Progenitor cell of endocrine pancreas (in vitro differentiated cells): ENCODE data around the gene PTGR2. TPM values are rescaled to one million over a fixed set of nuclear protein-coding genes. Genes with fewer than 3 reads are reported as not detected.
"Not testable (repeated sequence)": the region's sequence is repeated elsewhere in the genome, so short reads cannot be mapped to it uniquely, and the experiment has no call there.

Source experiments
- DNase-seq: peaks from one replicate; pipeline ENCODE4 v3.0.0; 2021; ENCODE audit warnings: low spot score; ENCODE audit not compliant: unreplicated experiment
- H3K27ac Mint-ChIP-seq: 2 replicates; pipeline ENCODE4 v1.8.0; 2021; ENCODE audit warnings: mild to moderate bottlenecking, moderate library complexity, mixed read lengths
- H3K27me3 Mint-ChIP-seq: 2 replicates; pipeline ENCODE4 v1.8.0; 2021; ENCODE audit warnings: mixed read lengths
- H3K36me3 Mint-ChIP-seq: 2 replicates; pipeline ENCODE4 v1.8.0; 2022; ENCODE audit warnings: mixed read lengths; ENCODE audit not compliant: insufficient read depth
- H3K4me1 Mint-ChIP-seq: 2 replicates; pipeline ENCODE4 v1.8.0; 2021; ENCODE audit warnings: low read depth, mixed read lengths
- H3K4me3 Mint-ChIP-seq: 2 replicates; pipeline ENCODE4 v1.8.0; 2021; ENCODE audit warnings: low read depth, mild to moderate bottlenecking, moderate library complexity, mixed read lengths
- H3K9me3 Mint-ChIP-seq: 2 replicates; pipeline ENCODE4 v1.8.0; 2021; ENCODE audit warnings: low read depth, mixed read lengths
- CTCF ChIP-seq: fragments of 200-600 bp; sonication (generic); IDR thresholded peaks from one replicate; pipeline ENCODE4 v1.5.0; 2021; ENCODE audit warnings: antibody characterized with exemption, mild to moderate bottlenecking; ENCODE audit not compliant: unreplicated experiment
- total RNA-seq: library from RNA; stranded (reverse); gene quantifications from 2 replicates; pipeline ENCODE4 v1.2.1, GENCODE V29; 2021

PTGR2 gene
- total RNA-seq, 1 donor from 2014 or later = 11.0 TPM

- Mint-ChIP-seq H3K27me3 (no peaks in the 10 kb centered on the region), H3K4me1 (no peaks in the 10 kb centered on the region), H3K4me3 (no peak overlapping the region), H3K27ac (no peak overlapping the region), H3K36me3 (peaks cover 20% of the 10 kb centered on the region), H3K9me3 (no peaks in the 10 kb centered on the region)
- no peak for TF ChIP-seq CTCF
- no peak for DNase-seq
Measured at GRCh38 chr14:73896521-73896920, 44.9 kb downstream of the PTGR2 start.

DNA sequence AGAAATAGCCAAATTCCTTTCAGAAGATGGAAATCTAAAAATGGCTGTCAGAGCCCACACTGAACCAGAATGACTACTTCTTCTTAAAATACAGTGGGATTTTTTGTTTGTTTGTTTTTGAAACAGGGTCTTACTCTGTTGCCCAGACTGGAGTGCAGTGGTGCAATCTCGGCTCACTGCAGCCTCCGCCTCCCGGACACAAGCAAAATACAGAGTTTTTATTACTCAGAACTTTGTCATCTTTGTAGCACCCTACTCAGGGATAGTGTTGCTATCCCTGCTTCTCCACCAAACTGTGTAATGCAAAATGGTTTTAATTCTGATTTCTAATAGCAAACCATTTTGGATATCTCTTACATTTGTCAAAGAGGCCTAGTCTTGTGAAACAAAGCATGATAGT, 51.4 kb downstream of the PTGR2 start:
- Mint-ChIP-seq H3K27ac (no peak overlapping the region), H3K9me3 (no peaks in the 10 kb centered on the region), H3K36me3 (peaks cover 17% of the 10 kb centered on the region), H3K27me3 (no peaks in the 10 kb centered on the region), H3K4me1 (no peaks in the 10 kb centered on the region), H3K4me3 (no peak overlapping the region)
- no peak for TF ChIP-seq CTCF
- no peak for DNase-seq

DNA sequence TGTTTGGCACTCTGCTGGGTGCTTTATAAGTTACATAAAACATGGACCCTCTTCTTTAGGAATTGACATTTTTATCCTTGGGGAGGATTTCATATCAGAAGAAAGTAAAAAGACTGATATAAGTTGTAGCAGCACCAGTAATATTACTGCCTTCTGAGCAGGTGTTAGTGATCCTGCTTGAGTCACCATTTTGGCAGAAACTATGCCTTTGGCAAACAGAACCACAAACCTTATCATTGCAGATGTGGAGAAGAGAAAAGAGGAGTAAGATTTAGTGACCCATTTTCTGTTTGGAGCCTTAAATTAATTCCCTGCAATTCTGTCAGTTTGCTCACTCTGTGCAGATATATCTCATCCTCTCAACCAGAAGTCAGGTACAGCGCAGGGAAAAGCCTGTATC, 58.0 kb downstream of the PTGR2 start:
- H3K4me3 Mint-ChIP-seq = no peak overlapping the region
- peaks cover 2% of the 10 kb centered on the region for H3K4me1 Mint-ChIP-seq
- H3K27me3 Mint-ChIP-seq = no peaks in the 10 kb centered on the region
- TF ChIP-seq CTCF = no peak
- peaks cover 52% of the 10 kb centered on the region for H3K36me3 Mint-ChIP-seq
- no peak overlapping the region for H3K27ac Mint-ChIP-seq
- no peak for DNase-seq
- peaks cover 9% of the 10 kb centered on the region for H3K9me3 Mint-ChIP-seq

- no peak for DNase-seq
- H3K4me1 Mint-ChIP-seq = peaks cover 2% of the 10 kb centered on the region
- H3K9me3 Mint-ChIP-seq = peaks cover 9% of the 10 kb centered on the region
- H3K4me3 Mint-ChIP-seq = no peak overlapping the region
- no peaks in the 10 kb centered on the region for H3K27me3 Mint-ChIP-seq
- peaks cover 45% of the 10 kb centered on the region for H3K36me3 Mint-ChIP-seq
- no peak overlapping the region for H3K27ac Mint-ChIP-seq
- no peak for TF ChIP-seq CTCF
Measured at GRCh38 chr14:73913256-73913655, 61.6 kb downstream of the PTGR2 start.

GRCh38 chr14:73916324-73916723, 64.7 kb downstream of the PTGR2 start:
- Mint-ChIP-seq H3K4me3 (no peak overlapping the region), H3K27ac (no peak overlapping the region), H3K9me3 (peaks cover 9% of the 10 kb centered on the region), H3K4me1 (peaks cover 2% of the 10 kb centered on the region), H3K27me3 (no peaks in the 10 kb centered on the region), H3K36me3 (peaks cover 33% of the 10 kb centered on the region)
- TF ChIP-seq CTCF = no peak
- no peak for DNase-seq

DNA sequence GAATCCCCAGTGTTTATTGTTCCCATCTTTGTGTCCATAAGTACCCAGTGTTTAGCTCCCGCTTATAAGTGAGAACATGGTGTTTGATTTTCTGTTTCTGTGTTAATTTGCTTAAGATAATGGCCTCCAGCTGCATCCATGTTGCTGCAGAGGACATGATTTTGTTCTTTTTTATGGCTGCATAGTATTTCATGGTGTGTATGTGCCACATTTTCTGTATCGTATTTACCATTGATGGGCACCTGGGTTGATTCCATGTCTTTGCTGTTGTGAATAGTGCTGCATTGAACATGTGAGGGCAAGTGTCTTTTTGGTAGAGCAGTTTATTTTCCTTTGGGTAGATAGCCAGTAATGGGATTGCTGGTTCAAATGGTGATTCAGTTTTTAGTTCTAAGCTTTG, 67.8 kb downstream of the PTGR2 start:
- H3K36me3 Mint-ChIP-seq = peaks cover 29% of the 10 kb centered on the region
- not testable (repeated sequence) for DNase-seq, H3K9me3 Mint-ChIP-seq, H3K27ac Mint-ChIP-seq, H3K4me1 Mint-ChIP-seq, H3K4me3 Mint-ChIP-seq, H3K27me3 Mint-ChIP-seq
